ENCODE results near the gene ENOX1. TPM values are rescaled to one million over a fixed set of nuclear protein-coding genes. Genes with fewer than 3 reads are reported as not detected.

The ENOX1 gene
- total and polyA plus RNA-seq, 2 of the 8 experiments (the other 6 are each of a cell fraction or from before 2014, with no cell fraction given): 0.23 to 0.37 TPM

GRCh38 chr13:43755844-43756243 lies 30.9 kb downstream of the ENOX1 start (continued):
- TF ChIP-seq SP2 (IDR thresholded peaks at IDR 0.05; ENCODE audit: low read length) (no peak), POLR2AphosphoS5 (IDR thresholded peaks at IDR 0.05; ENCODE audit: low read depth, low read length) (no peak), YY1 (IDR thresholded peaks at IDR 0.05; ENCODE audit: low read depth, low read length) (no peak)

Data from H1 (cell line).